Measurements from ENCODE around the gene ENOX2. TPM values are rescaled to one million over a fixed set of nuclear protein-coding genes. Genes with fewer than 3 reads are reported as not detected.

ENOX2 gene
- total and polyA plus RNA-seq, 2 of the 13 experiments (the other 11 are each of a cell fraction or from before 2014, with no cell fraction given) = 5.9 to 8.5 TPM

DNA sequence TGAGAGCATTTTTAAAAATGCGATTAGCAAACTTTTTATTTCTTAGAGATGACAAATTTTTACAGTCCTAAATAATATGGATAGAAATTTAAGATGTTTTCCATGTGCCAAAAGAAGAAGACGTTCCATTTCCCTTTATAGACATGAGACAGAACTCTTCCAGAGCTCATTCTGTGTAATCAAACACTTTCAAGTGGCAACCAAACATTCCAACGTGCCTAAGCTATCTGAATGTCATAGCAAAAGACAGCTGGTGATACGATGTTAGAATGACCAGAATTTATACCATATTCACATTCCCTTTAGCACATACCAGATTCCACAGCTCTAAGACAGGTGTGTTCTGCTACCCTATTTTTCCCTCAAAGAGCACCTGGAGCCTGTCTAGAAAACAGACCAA is 133.2 kb downstream of the ENOX2 start:
- POLR2A ChIA-PET = no interaction called here
- BruUV-seq (replicated peaks) = no TSS peak
- TF ChIP-seq, protein P1, sequence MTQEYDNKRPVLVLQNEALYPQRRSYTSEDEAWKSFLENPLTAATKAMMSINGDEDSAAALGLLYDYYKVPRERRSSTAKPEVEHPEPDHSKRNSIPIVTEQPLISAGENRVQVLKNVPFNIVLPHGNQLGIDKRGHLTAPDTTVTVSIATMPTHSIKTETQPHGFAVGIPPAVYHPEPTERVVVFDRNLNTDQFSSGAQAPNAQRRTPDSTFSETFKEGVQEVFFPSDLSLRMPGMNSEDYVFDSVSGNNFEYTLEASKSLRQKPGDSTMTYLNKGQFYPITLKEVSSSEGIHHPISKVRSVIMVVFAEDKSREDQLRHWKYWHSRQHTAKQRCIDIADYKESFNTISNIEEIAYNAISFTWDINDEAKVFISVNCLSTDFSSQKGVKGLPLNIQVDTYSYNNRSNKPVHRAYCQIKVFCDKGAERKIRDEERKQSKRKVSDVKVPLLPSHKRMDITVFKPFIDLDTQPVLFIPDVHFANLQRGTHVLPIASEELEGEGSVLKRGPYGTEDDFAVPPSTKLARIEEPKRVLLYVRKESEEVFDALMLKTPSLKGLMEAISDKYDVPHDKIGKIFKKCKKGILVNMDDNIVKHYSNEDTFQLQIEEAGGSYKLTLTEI (CRISPR knock-in tag; conservative IDR thresholded peaks at IDR 0.05) = no peak
- TF ChIP-seq, protein P2, sequence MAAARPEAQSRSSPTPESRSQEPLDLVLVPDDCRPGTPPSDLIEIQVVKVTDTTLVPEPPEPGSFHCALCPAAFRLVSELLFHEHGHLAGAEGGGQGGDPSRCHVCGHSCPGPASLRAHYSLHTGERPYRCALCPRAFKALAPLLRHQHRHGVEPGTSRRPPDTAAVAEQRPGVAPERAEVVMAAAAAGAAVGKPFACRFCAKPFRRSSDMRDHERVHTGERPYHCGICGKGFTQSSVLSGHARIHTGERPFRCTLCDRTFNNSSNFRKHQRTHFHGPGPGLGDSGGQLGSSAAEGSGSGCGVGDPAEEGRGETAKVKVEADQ (CRISPR knock-in tag; IDR thresholded peaks at IDR 0.05; ENCODE audit: borderline replicate concordance) = no peak
- no peak overlapping the region for H2AFZ ChIP-seq (ENCODE audit: low read length)
- H3K9me3 ChIP-seq (ENCODE audit: low read length) = no peaks in the 10 kb centered on the region
- no peaks in the 10 kb centered on the region for H3K36me3 ChIP-seq (replicated peaks in 1 of 2; ENCODE audit: control insufficient read depth in 1 of 2, insufficient read depth in 2 of 2, low read length in 2 of 2)
- no peaks in the 10 kb centered on the region for H3K79me2 ChIP-seq (ENCODE audit: insufficient read depth, low read length)
- no peak overlapping the region for H3K27ac ChIP-seq (ENCODE audit: extremely low read length, insufficient read depth, low read length)
- ATAC-seq (no peak), FAIRE-seq (no peak), DNase-seq (ENCODE audit: low spot score) (no peak)
- intact Hi-C loops (cut with micrococcal nuclease; ENCODE audit: unreplicated experiment) = no loop called here
- H3K4me2 ChIP-seq (ENCODE audit: low read depth, low read length) = no peak overlapping the region
- no peaks in the 10 kb centered on the region for H3K27me3 ChIP-seq (ENCODE audit: control insufficient read depth in 1 of 2, insufficient read depth in 2 of 2, low read length in 2 of 2)
- H3K9ac ChIP-seq (ENCODE audit: insufficient read depth, low read depth, low read length) = no peak overlapping the region
- no peak overlapping the region for H3K4me3 ChIP-seq (replicated peaks in 1 of 3; ENCODE audit: insufficient read depth in 1 of 3, low read depth in 2 of 3, low read length in 3 of 3)
- WGBS (ENCODE audit: low lambda C conversion rate) = 90% methylated on average over 3 of the region's 4 CpGs
- in situ Hi-C loops (cut with HindIII; ENCODE audit: extremely low pct_ligation_motif_present, low pct_unique_long_range_greater_than_20kb) = no loop called here
- CTCF ChIA-PET (ENCODE audit: low intra/inter-chr PET ratio, low total read pairs) = no interaction called here
- H3K4me1 ChIP-seq (ENCODE audit: insufficient read depth, low read length) = peaks cover 9% of the 10 kb centered on the region; the same call in 1 of the 2 replicates
- no peaks in the 10 kb centered on the region for H4K20me1 ChIP-seq (ENCODE audit: insufficient read depth, low read length)

DNA sequence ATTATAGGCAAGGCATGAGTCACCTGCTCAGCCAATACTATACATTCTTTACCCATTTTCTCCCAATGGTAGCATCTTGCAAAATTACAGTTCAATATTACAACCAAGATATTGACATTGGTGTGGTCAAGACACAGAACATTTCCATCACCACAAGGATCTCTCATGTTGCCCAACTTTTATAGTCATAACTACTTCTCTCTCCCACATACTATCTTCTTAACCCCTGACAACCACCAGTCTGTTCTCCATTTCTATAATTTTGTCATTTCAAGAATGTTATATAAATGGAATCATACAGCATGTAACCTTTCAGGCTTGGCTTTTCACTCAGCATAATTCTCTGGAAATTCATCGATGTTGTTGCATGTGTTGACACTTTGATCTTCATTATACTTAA is 144.9 kb downstream of the ENOX2 start:
- WGBS (ENCODE audit: low lambda C conversion rate) = 96% methylated on average over 1 of the region's 1 CpG
- H3K79me2 ChIP-seq (ENCODE audit: insufficient read depth, low read length) = no peaks in the 10 kb centered on the region
- DNase-seq (ENCODE audit: low spot score) (no peak), ATAC-seq (no peak), FAIRE-seq (no peak)
- no peaks in the 10 kb centered on the region for H3K4me1 ChIP-seq (ENCODE audit: insufficient read depth, low read length)
- TF ChIP-seq NFIB (CRISPR knock-in tag; IDR thresholded peaks at IDR 0.05; ENCODE audit: borderline replicate concordance) = no peak
- TF ChIP-seq LCORL (IDR thresholded peaks at IDR 0.05) = no peak
- no peak for TF ChIP-seq LCORL (CRISPR knock-in tag; IDR thresholded peaks at IDR 0.05)
- H4K20me1 ChIP-seq (ENCODE audit: insufficient read depth, low read length) = no peaks in the 10 kb centered on the region
- H3K4me3 ChIP-seq (replicated peaks in 1 of 3; ENCODE audit: insufficient read depth in 1 of 3, low read depth in 2 of 3, low read length in 3 of 3) = no peak overlapping the region
- no peaks in the 10 kb centered on the region for H3K9me3 ChIP-seq (ENCODE audit: low read length)
- POLR2A ChIA-PET = no interaction called here
- H3K9ac ChIP-seq (ENCODE audit: insufficient read depth, low read depth, low read length) = no peak overlapping the region
- no peaks in the 10 kb centered on the region for H3K36me3 ChIP-seq (replicated peaks in 1 of 2; ENCODE audit: control insufficient read depth in 1 of 2, insufficient read depth in 2 of 2, low read length in 2 of 2)
- H3K27ac ChIP-seq (ENCODE audit: extremely low read length, insufficient read depth, low read length) = no peak overlapping the region
- BruUV-seq (replicated peaks) = no TSS peak
- CTCF ChIA-PET (ENCODE audit: low intra/inter-chr PET ratio, low total read pairs) = no interaction called here
- no peak overlapping the region for H3K4me2 ChIP-seq (ENCODE audit: low read depth, low read length)
- H2AFZ ChIP-seq (ENCODE audit: low read length) = no peak overlapping the region
- no peaks in the 10 kb centered on the region for H3K27me3 ChIP-seq (ENCODE audit: control insufficient read depth in 1 of 2, insufficient read depth in 2 of 2, low read length in 2 of 2)
- intact Hi-C loops (cut with micrococcal nuclease; ENCODE audit: unreplicated experiment) = no loop called here
- in situ Hi-C loops (cut with HindIII; ENCODE audit: extremely low pct_ligation_motif_present, low pct_unique_long_range_greater_than_20kb) = no loop called here

All from HepG2 (cell line).